Activated CD4-positive, alpha-beta T cell treated with anti-CD3 and anti-CD28 coated beads, Interleukin-2, amount 10 ng/mL, durations not matched to agents 7 days and 5 days (primary cell): ENCODE results near the gene CTRB1. TPM values are rescaled to one million over a fixed set of nuclear protein-coding genes. Genes with fewer than 3 reads are reported as not detected.

Experiments used
- CTCF ChIA-PET: fragments of 350-600 bp; sonication (Branson Sonifier 250); formaldehyde crosslinking; loops from one replicate; lab custom pipeline; 2021; ENCODE audit warnings: antibody characterized with exemption; lab: Charles Lee
- POLR2A ChIA-PET: fragments of 350-600 bp; sonication (Branson Sonifier 250); formaldehyde crosslinking; loops from one replicate; lab custom pipeline; 2021; ENCODE audit warnings: antibody characterized with exemption; lab: Charles Lee
- DNase-seq: peaks from one replicate; pipeline ENCODE4 v3.0.0-alpha.2; 2020
- H3K27ac Mint-ChIP-seq: one replicate; pipeline ENCODE4 v1.8.0; 2021; ENCODE audit warnings: mild to moderate bottlenecking, moderate library complexity, mixed read lengths
- H3K27me3 Mint-ChIP-seq: one replicate; pipeline ENCODE4 v1.8.0; 2021; ENCODE audit warnings: mixed read lengths
- H3K36me3 Mint-ChIP-seq: one replicate; pipeline ENCODE4 v1.8.0; 2021; ENCODE audit warnings: low read depth, mixed read lengths
- H3K4me1 Mint-ChIP-seq: one replicate; pipeline ENCODE4 v1.8.0; 2021; ENCODE audit warnings: mixed read lengths
- H3K4me3 Mint-ChIP-seq: one replicate; pipeline ENCODE4 v1.8.0; 2021; ENCODE audit warnings: mild to moderate bottlenecking, moderate library complexity, mixed read lengths
- H3K9me3 Mint-ChIP-seq: one replicate; pipeline ENCODE4 v1.8.0; 2021; ENCODE audit warnings: mixed read lengths
- total RNA-seq, 2 experiments: library from RNA; stranded (reverse); gene quantifications; one replicate each; pipeline ENCODE4 v1.2.3, GENCODE V29; 2021

Gene CTRB1
- total RNA-seq, 2 experiments from 2014 or later: not detected

- CTCF ChIA-PET: interaction anchor here (2.2 kb wide), 1 partner anchor 16 kb away, joined by 9 read pairs; no protein-coding TSS in a partner anchor
- no peak overlapping the region for H3K4me3 Mint-ChIP-seq
Measured at GRCh38 chr16:75250089-75250808, 31.5 kb downstream of the CTRB1 start.

GRCh38 chr16:75250809-75251279, 32.1 kb downstream of the CTRB1 start:
- Mint-ChIP-seq H3K4me1 (peaks cover 2% of the 10 kb centered on the region), H3K4me3 (no peak overlapping the region), H3K36me3 (no peaks in the 10 kb centered on the region), H3K27ac (peak overlapping the region; percentile 36), H3K9me3 (no peaks in the 10 kb centered on the region), H3K27me3 (peaks cover 47% of the 10 kb centered on the region)
- DNase-seq: no peak
- ChIA-PET POLR2A (no interaction called here), CTCF (interaction anchor here (2.2 kb wide), 1 partner anchor 17 kb away, joined by 9 read pairs; no protein-coding TSS in a partner anchor)

More at GRCh38 chr16:75250089-75250808, 31.5 kb downstream of the CTRB1 start:
- peak overlapping the region; percentile 36 for H3K27ac Mint-ChIP-seq
- H3K4me1 Mint-ChIP-seq: peaks cover 2% of the 10 kb centered on the region
- H3K36me3 Mint-ChIP-seq: no peaks in the 10 kb centered on the region
- peaks cover 45% of the 10 kb centered on the region for H3K27me3 Mint-ChIP-seq
- DNase-seq: no peak
- POLR2A ChIA-PET: no interaction called here
- H3K9me3 Mint-ChIP-seq: no peaks in the 10 kb centered on the region

GRCh38 chr16:75251280-75252048, 32.7 kb downstream of the CTRB1 start, which contains the start of gene BCAR1:
BCAR1 (minus strand) TSS chr16:75251624; CDS start chr16:75251482, 142 bp downstream.
- POLR2A ChIA-PET: no interaction called here
- no peak for DNase-seq

GRCh38 chr16:75252049-75252864, 33.5 kb downstream of the CTRB1 start:
- ChIA-PET POLR2A (no interaction called here), CTCF (interaction anchor here (0.5 to 2.3 kb wide), 4 partner anchors 19 to 895 kb away, joined by 3 to 8 read pairs (median 4); no protein-coding TSS in a partner anchor)
- H3K9me3 Mint-ChIP-seq: no peaks in the 10 kb centered on the region
- no peak overlapping the region for H3K27ac Mint-ChIP-seq
- no peaks in the 10 kb centered on the region for H3K36me3 Mint-ChIP-seq
- peaks cover 2% of the 10 kb centered on the region for H3K4me1 Mint-ChIP-seq
- H3K27me3 Mint-ChIP-seq: peaks cover 47% of the 10 kb centered on the region
- no peak overlapping the region for H3K4me3 Mint-ChIP-seq
- no peak for DNase-seq

More at GRCh38 chr16:75251280-75252048, 32.7 kb downstream of the CTRB1 start, which contains the start of gene BCAR1:
- Mint-ChIP-seq H3K4me3 (no peak within 1 kb of the TSS), H3K27ac (peak within 1 kb of the TSS; percentile 36), H3K27me3 (peaks cover 47% of the 10 kb centered on the region), H3K36me3 (no peaks in the 10 kb centered on the region), H3K9me3 (no peaks in the 10 kb centered on the region), H3K4me1 (peaks cover 2% of the 10 kb centered on the region)
- CTCF ChIA-PET: interaction anchor here (0.5 kb wide), 1 partner anchor 344 kb away, joined by 3 read pairs; no protein-coding TSS in a partner anchor

- CTCF ChIA-PET: interaction anchor here (1.0 to 2.3 kb wide), 2 partner anchors 20 to 52 kb away, joined by 3 to 8 read pairs; no protein-coding TSS in a partner anchor
- Mint-ChIP-seq H3K27ac (no peak overlapping the region), H3K27me3 (peaks cover 45% of the 10 kb centered on the region), H3K4me1 (peaks cover 2% of the 10 kb centered on the region), H3K9me3 (no peaks in the 10 kb centered on the region), H3K4me3 (no peak overlapping the region), H3K36me3 (no peaks in the 10 kb centered on the region)
- no peak for DNase-seq
- POLR2A ChIA-PET: no interaction called here
Measured at GRCh38 chr16:75252946-75253911, 34.4 kb downstream of the CTRB1 start.

GRCh38 chr16:75254359-75254837, 35.6 kb downstream of the CTRB1 start:
- no peak overlapping the region for H3K4me3 Mint-ChIP-seq
- no peak overlapping the region for H3K27ac Mint-ChIP-seq
- peaks cover 41% of the 10 kb centered on the region for H3K27me3 Mint-ChIP-seq
- POLR2A ChIA-PET: no interaction called here
- DNase-seq: no peak
- CTCF ChIA-PET: interaction anchor here (1.2 to 2.3 kb wide), 2 partner anchors 14 to 21 kb away, joined by 4 to 8 read pairs; no protein-coding TSS in a partner anchor
- H3K4me1 Mint-ChIP-seq: peaks cover 2% of the 10 kb centered on the region
- H3K36me3 Mint-ChIP-seq: no peaks in the 10 kb centered on the region
- H3K9me3 Mint-ChIP-seq: no peaks in the 10 kb centered on the region

GRCh38 chr16:75256059-75256571, 37.3 kb downstream of the CTRB1 start:
- Mint-ChIP-seq H3K36me3 (no peaks in the 10 kb centered on the region), H3K4me3 (no peak overlapping the region), H3K4me1 (peaks cover 2% of the 10 kb centered on the region), H3K27ac (no peak overlapping the region), H3K9me3 (no peaks in the 10 kb centered on the region), H3K27me3 (peaks cover 38% of the 10 kb centered on the region)
- POLR2A ChIA-PET: no interaction called here
- no peak for DNase-seq
- CTCF ChIA-PET: interaction anchor here (0.6 to 0.9 kb wide), 2 partner anchors 129 to 542 kb away, joined by 3 read pairs; no protein-coding TSS in a partner anchor

- no peaks in the 10 kb centered on the region for H3K9me3 Mint-ChIP-seq
- H3K4me1 Mint-ChIP-seq: peaks cover under 1% of the 10 kb centered on the region
- no peaks in the 10 kb centered on the region for H3K36me3 Mint-ChIP-seq
- H3K4me3 Mint-ChIP-seq: no peak overlapping the region
- H3K27ac Mint-ChIP-seq: no peak overlapping the region
- peaks cover 36% of the 10 kb centered on the region for H3K27me3 Mint-ChIP-seq
- no peak for DNase-seq
- ChIA-PET POLR2A (no interaction called here), CTCF (no interaction called here)
Measured at GRCh38 chr16:75256696-75257343, 38.0 kb downstream of the CTRB1 start.

GRCh38 chr16:75257886-75258806, 39.4 kb downstream of the CTRB1 start:
- Mint-ChIP-seq H3K27me3 (peaks cover 30% of the 10 kb centered on the region), H3K4me1 (no peaks in the 10 kb centered on the region), H3K9me3 (no peaks in the 10 kb centered on the region), H3K4me3 (no peak overlapping the region), H3K27ac (no peak overlapping the region), H3K36me3 (no peaks in the 10 kb centered on the region)
- ChIA-PET POLR2A (no interaction called here), CTCF (no interaction called here)
- no peak for DNase-seq

GRCh38 chr16:75258807-75259141, 40.0 kb downstream of the CTRB1 start:
- DNase-seq: no peak
- no peaks in the 10 kb centered on the region for H3K9me3 Mint-ChIP-seq
- no peaks in the 10 kb centered on the region for H3K36me3 Mint-ChIP-seq
- no peaks in the 10 kb centered on the region for H3K4me1 Mint-ChIP-seq
- no peak overlapping the region for H3K27ac Mint-ChIP-seq
- POLR2A ChIA-PET: no interaction called here
- peaks cover 35% of the 10 kb centered on the region for H3K27me3 Mint-ChIP-seq
- CTCF ChIA-PET: no interaction called here
- no peak overlapping the region for H3K4me3 Mint-ChIP-seq
